Measurements from ENCODE around the gene KCNJ2. TPM values are rescaled to one million over a fixed set of nuclear protein-coding genes. Genes with fewer than 3 reads are reported as not detected.

KCNJ2 gene
- total RNA-seq, 1 experiment from 2014 or later, result 1.6 TPM

DNA sequence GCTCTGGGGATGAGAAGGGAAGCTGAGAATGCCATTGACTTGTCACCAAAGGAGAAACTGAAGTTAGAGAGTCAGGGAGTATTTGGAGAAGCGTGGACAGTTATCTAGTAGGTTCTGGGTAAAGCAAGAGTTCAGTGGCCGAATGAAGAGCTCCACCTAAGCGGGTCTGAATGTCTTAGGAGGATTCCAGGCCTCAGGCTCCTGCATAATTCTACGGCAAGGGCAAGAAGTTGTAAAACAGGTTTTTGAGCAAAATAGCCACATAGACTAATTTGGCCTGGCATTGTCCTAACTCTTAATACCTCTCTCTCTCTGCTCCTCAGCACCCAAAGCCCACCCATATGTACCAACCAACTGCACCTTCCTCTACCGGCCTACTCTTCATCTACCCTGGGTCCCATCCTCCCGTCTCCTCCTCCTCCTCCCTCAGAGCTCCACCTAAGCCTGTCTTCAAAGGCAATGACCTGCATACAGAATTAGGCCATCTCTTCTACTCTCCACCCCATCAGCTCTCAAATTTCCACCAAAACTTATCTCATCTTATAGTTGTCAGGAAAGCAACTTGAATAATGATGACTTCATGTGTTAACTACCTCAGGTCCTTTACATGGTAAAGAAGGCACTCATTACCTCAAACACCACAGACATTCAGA lies 42.0 kb upstream of the KCNJ2 start:
- CTCF ChIA-PET, result interaction anchor here (0.6 to 1.0 kb wide), 4 partner anchors 17 to 520 kb away, joined by 3 to 4 read pairs (median 4); no protein-coding TSS in a partner anchor
- DNase-seq (ENCODE audit: low spot score) (no peak), ATAC-seq (no peak; the same call in 1 of the 2 replicates)
- H3K4me1 Mint-ChIP-seq, result peaks cover 11% of the 10 kb centered on the region
- H3K9me3 Mint-ChIP-seq, result peaks cover 14% of the 10 kb centered on the region
- TF ChIP-seq, protein P1, sequence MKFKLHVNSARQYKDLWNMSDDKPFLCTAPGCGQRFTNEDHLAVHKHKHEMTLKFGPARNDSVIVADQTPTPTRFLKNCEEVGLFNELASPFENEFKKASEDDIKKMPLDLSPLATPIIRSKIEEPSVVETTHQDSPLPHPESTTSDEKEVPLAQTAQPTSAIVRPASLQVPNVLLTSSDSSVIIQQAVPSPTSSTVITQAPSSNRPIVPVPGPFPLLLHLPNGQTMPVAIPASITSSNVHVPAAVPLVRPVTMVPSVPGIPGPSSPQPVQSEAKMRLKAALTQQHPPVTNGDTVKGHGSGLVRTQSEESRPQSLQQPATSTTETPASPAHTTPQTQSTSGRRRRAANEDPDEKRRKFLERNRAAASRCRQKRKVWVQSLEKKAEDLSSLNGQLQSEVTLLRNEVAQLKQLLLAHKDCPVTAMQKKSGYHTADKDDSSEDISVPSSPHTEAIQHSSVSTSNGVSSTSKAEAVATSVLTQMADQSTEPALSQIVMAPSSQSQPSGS (CRISPR knock-in tag; IDR thresholded peaks at IDR 0.05; ENCODE audit: borderline replicate concordance, low read depth), result no peak
- TF ChIP-seq, protein P2, sequence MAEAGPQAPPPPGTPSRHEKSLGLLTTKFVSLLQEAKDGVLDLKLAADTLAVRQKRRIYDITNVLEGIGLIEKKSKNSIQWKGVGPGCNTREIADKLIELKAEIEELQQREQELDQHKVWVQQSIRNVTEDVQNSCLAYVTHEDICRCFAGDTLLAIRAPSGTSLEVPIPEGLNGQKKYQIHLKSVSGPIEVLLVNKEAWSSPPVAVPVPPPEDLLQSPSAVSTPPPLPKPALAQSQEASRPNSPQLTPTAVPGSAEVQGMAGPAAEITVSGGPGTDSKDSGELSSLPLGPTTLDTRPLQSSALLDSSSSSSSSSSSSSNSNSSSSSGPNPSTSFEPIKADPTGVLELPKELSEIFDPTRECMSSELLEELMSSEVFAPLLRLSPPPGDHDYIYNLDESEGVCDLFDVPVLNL (CRISPR knock-in tag; IDR thresholded peaks at IDR 0.05; ENCODE audit: borderline replicate concordance, low read depth), result no peak
- TF ChIP-seq ZNF263 (CRISPR knock-in tag; IDR thresholded peaks at IDR 0.05; ENCODE audit: low read depth) (no peak), JAZF1 (CRISPR knock-in tag; IDR thresholded peaks at IDR 0.05) (no peak), ZNF232 (CRISPR knock-in tag; IDR thresholded peaks at IDR 0.05) (no peak), SMAD4 (CRISPR knock-in tag; IDR thresholded peaks at IDR 0.05) (no peak), GTF2I (CRISPR knock-in tag; conservative IDR thresholded peaks at IDR 0.05) (no peak), RORB (CRISPR knock-in tag; IDR thresholded peaks at IDR 0.05) (no peak), TEAD1 (CRISPR knock-in tag; IDR thresholded peaks at IDR 0.05) (no peak), MYBL2 (CRISPR knock-in tag; IDR thresholded peaks at IDR 0.05) (no peak), NFE2L1 (CRISPR knock-in tag; IDR thresholded peaks at IDR 0.05) (no peak), NFATC4 (CRISPR knock-in tag; IDR thresholded peaks at IDR 0.05) (no peak), ZNF121 (CRISPR knock-in tag; IDR thresholded peaks at IDR 0.05) (no peak)
- TF ChIP-seq, protein P3, sequence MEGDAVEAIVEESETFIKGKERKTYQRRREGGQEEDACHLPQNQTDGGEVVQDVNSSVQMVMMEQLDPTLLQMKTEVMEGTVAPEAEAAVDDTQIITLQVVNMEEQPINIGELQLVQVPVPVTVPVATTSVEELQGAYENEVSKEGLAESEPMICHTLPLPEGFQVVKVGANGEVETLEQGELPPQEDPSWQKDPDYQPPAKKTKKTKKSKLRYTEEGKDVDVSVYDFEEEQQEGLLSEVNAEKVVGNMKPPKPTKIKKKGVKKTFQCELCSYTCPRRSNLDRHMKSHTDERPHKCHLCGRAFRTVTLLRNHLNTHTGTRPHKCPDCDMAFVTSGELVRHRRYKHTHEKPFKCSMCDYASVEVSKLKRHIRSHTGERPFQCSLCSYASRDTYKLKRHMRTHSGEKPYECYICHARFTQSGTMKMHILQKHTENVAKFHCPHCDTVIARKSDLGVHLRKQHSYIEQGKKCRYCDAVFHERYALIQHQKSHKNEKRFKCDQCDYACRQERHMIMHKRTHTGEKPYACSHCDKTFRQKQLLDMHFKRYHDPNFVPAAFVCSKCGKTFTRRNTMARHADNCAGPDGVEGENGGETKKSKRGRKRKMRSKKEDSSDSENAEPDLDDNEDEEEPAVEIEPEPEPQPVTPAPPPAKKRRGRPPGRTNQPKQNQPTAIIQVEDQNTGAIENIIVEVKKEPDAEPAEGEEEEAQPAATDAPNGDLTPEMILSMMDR (IDR thresholded peaks at IDR 0.05), result no peak
- TF ChIP-seq, protein P4, sequence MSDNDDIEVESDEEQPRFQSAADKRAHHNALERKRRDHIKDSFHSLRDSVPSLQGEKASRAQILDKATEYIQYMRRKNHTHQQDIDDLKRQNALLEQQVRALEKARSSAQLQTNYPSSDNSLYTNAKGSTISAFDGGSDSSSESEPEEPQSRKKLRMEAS (CRISPR knock-in tag; IDR thresholded peaks at IDR 0.05), result no peak
- TF ChIP-seq, protein P5, sequence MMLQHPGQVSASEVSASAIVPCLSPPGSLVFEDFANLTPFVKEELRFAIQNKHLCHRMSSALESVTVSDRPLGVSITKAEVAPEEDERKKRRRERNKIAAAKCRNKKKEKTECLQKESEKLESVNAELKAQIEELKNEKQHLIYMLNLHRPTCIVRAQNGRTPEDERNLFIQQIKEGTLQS (CRISPR knock-in tag; conservative IDR thresholded peaks at IDR 0.05), result no peak
- TF ChIP-seq, protein P6, sequence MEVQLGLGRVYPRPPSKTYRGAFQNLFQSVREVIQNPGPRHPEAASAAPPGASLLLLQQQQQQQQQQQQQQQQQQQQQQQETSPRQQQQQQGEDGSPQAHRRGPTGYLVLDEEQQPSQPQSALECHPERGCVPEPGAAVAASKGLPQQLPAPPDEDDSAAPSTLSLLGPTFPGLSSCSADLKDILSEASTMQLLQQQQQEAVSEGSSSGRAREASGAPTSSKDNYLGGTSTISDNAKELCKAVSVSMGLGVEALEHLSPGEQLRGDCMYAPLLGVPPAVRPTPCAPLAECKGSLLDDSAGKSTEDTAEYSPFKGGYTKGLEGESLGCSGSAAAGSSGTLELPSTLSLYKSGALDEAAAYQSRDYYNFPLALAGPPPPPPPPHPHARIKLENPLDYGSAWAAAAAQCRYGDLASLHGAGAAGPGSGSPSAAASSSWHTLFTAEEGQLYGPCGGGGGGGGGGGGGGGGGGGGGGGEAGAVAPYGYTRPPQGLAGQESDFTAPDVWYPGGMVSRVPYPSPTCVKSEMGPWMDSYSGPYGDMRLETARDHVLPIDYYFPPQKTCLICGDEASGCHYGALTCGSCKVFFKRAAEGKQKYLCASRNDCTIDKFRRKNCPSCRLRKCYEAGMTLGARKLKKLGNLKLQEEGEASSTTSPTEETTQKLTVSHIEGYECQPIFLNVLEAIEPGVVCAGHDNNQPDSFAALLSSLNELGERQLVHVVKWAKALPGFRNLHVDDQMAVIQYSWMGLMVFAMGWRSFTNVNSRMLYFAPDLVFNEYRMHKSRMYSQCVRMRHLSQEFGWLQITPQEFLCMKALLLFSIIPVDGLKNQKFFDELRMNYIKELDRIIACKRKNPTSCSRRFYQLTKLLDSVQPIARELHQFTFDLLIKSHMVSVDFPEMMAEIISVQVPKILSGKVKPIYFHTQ (CRISPR knock-in tag; IDR thresholded peaks at IDR 0.05), result no peak
- TF ChIP-seq, protein P7, sequence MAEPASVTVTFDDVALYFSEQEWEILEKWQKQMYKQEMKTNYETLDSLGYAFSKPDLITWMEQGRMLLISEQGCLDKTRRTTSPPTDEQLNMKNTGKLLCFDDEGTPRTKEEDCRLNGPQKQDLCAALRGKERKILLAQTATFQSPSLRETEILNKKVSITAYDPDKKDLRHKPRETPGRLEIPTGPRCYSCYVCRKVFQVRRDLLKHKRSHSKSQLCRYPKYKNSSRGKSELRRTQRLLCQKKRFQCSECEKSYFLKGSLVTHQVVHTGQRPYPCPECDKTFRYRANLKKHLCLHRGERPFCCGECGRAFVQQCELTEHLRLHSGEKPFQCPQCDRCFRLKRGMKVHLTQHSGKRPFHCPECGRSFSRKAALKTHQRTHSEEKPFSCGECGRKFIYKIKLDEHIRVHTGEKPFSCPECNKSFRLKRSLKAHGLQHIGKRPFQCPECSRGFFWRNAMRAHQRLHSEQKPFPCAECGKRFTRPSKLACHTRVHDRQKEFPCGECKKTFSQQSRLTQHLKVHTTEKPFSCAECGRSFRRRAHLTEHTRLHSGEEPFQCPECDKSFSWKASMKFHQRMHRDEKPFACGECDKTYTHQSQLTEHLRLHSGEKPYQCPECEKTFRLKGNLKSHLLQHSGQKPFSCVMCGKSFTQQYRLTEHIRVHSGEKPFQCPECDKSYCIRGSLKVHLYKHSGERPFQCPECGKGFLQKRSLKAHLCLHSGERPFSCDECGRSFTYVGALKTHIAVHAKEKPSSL (CRISPR knock-in tag; conservative IDR thresholded peaks at IDR 0.05), result no peak
- TF ChIP-seq, protein P8, sequence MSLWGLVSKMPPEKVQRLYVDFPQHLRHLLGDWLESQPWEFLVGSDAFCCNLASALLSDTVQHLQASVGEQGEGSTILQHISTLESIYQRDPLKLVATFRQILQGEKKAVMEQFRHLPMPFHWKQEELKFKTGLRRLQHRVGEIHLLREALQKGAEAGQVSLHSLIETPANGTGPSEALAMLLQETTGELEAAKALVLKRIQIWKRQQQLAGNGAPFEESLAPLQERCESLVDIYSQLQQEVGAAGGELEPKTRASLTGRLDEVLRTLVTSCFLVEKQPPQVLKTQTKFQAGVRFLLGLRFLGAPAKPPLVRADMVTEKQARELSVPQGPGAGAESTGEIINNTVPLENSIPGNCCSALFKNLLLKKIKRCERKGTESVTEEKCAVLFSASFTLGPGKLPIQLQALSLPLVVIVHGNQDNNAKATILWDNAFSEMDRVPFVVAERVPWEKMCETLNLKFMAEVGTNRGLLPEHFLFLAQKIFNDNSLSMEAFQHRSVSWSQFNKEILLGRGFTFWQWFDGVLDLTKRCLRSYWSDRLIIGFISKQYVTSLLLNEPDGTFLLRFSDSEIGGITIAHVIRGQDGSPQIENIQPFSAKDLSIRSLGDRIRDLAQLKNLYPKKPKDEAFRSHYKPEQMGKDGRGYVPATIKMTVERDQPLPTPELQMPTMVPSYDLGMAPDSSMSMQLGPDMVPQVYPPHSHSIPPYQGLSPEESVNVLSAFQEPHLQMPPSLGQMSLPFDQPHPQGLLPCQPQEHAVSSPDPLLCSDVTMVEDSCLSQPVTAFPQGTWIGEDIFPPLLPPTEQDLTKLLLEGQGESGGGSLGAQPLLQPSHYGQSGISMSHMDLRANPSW (CRISPR knock-in tag; conservative IDR thresholded peaks at IDR 0.05; ENCODE audit: low read depth), result no peak
- TF ChIP-seq, protein P9, sequence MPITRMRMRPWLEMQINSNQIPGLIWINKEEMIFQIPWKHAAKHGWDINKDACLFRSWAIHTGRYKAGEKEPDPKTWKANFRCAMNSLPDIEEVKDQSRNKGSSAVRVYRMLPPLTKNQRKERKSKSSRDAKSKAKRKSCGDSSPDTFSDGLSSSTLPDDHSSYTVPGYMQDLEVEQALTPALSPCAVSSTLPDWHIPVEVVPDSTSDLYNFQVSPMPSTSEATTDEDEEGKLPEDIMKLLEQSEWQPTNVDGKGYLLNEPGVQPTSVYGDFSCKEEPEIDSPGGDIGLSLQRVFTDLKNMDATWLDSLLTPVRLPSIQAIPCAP (CRISPR knock-in tag; IDR thresholded peaks at IDR 0.05), result no peak
- H3K36me3 Mint-ChIP-seq, result peaks cover 5% of the 10 kb centered on the region; the same call in 1 of the 2 replicates
- POLR2A ChIA-PET, result no interaction called here
- H3K27ac Mint-ChIP-seq, result no peak overlapping the region; the same call in 1 of the 2 replicates
- no peak overlapping the region for H3K4me3 Mint-ChIP-seq
- no peaks in the 10 kb centered on the region for H3K27me3 Mint-ChIP-seq (ENCODE audit: low read depth)

Measured in WTC11 (cell line).